Trophoblast cell (in vitro differentiated cells and primary cell): ENCODE results near the gene SMARCE1.

Experiments used
- DNase-seq, 2 donors: peaks; one replicate each; pipeline ENCODE4 v3.0.0-alpha.2; 2016
- H2AFZ ChIP-seq: 2 replicates; pipeline ENCODE4 v1.6.1; 2013; ENCODE audit warnings: low read length, moderate library complexity, mild to moderate bottlenecking; ENCODE audit not compliant: insufficient read depth, poor library complexity
- H2AK5ac ChIP-seq: 2 replicates; pipeline ENCODE4 v1.6.1; 2013; ENCODE audit warnings: mild to moderate bottlenecking, low read length
- H2BK120ac ChIP-seq: 2 replicates; pipeline ENCODE4 v1.6.1; 2013; ENCODE audit warnings: low read length, mild to moderate bottlenecking, moderate library complexity; ENCODE audit not compliant: insufficient read depth, poor library complexity
- H2BK12ac ChIP-seq: 2 replicates; pipeline ENCODE4 v1.6.1; 2013; ENCODE audit warnings: mild to moderate bottlenecking, low read length, moderate library complexity
- H2BK5ac ChIP-seq: 2 replicates; pipeline ENCODE4 v1.6.1; 2013; ENCODE audit warnings: low read length, low read depth, moderate library complexity, mild to moderate bottlenecking; ENCODE audit not compliant: poor library complexity
- H3K14ac ChIP-seq: 2 replicates; pipeline ENCODE4 v1.6.1; 2013; ENCODE audit warnings: mild to moderate bottlenecking, low read length
- H3K18ac ChIP-seq: 2 replicates; pipeline ENCODE4 v1.6.1; 2013; ENCODE audit warnings: mild to moderate bottlenecking, low read length
- H3K23ac ChIP-seq: 2 replicates; pipeline ENCODE4 v1.6.1; 2013; ENCODE audit warnings: low read length
- H3K27ac ChIP-seq: 2 replicates; pipeline ENCODE4 v1.5.1; 2013; ENCODE audit warnings: low read depth, mild to moderate bottlenecking, inconsistent platforms, low read length, moderate library complexity
- H3K27me3 ChIP-seq: 2 replicates; pipeline ENCODE4 v1.6.1; 2013; ENCODE audit warnings: inconsistent platforms, mild to moderate bottlenecking, low read length, moderate library complexity; ENCODE audit not compliant: insufficient read depth
- H3K36me3 ChIP-seq, 2 experiments: 1 replicate in 1 of 2; 2 replicates in 1 of 2; pipeline ENCODE4 v1.6.1; 2013; ENCODE audit warnings: low read length in 2 of 2, mild to moderate bottlenecking in 2 of 2, moderate library complexity in 1 of 2; ENCODE audit not compliant: insufficient read depth in 2 of 2, control insufficient read depth in 1 of 2
- H3K4ac ChIP-seq: 2 replicates; pipeline ENCODE4 v1.6.1; 2013; ENCODE audit warnings: low read depth, mild to moderate bottlenecking, low read length, moderate library complexity
- H3K4me1 ChIP-seq, 2 experiments: 1 replicate in 1 of 2; 2 replicates in 1 of 2; pipeline ENCODE4 v1.6.1; 2013; ENCODE audit warnings: low read length in 2 of 2, mild to moderate bottlenecking in 2 of 2, moderate library complexity in 1 of 2; ENCODE audit not compliant: insufficient read depth in 2 of 2, control insufficient read depth in 1 of 2
- H3K4me2 ChIP-seq: 2 replicates; pipeline ENCODE4 v1.6.1; 2013; ENCODE audit warnings: inconsistent platforms, mild to moderate bottlenecking, low read length, moderate library complexity
- H3K4me3 ChIP-seq: 2 replicates; pipeline ENCODE4 v1.5.1; 2013; ENCODE audit warnings: mild to moderate bottlenecking, low read depth, low read length, inconsistent platforms
- H3K79me1 ChIP-seq: one replicate; pipeline ENCODE4 v1.6.1; 2013; ENCODE audit warnings: low read length
- H3K79me2 ChIP-seq: 2 replicates; pipeline ENCODE4 v1.6.1; 2013; ENCODE audit warnings: low read length, mild to moderate bottlenecking; ENCODE audit not compliant: control insufficient read depth, insufficient read depth, poor library complexity
- H3K9ac ChIP-seq: 2 replicates; pipeline ENCODE4 v1.6.1; 2013; ENCODE audit warnings: mild to moderate bottlenecking, low read length
- H3K9me3 ChIP-seq: 2 replicates; pipeline ENCODE4 v1.6.1; 2013; ENCODE audit warnings: low read depth, mild to moderate bottlenecking, control low read depth, inconsistent platforms, low read length; ENCODE audit not compliant: insufficient read depth
- H4K12ac ChIP-seq: 2 replicates; pipeline ENCODE4 v1.6.1; 2013; ENCODE audit warnings: low read depth, mild to moderate bottlenecking, low read length, moderate library complexity
- H4K8ac ChIP-seq: 2 replicates; pipeline ENCODE4 v1.6.1; 2013; ENCODE audit warnings: low read depth, mild to moderate bottlenecking, low read length, moderate library complexity
- H4K91ac ChIP-seq: one replicate; pipeline ENCODE4 v1.6.1; 2013; ENCODE audit warnings: low read depth, mild to moderate bottlenecking, low read length, moderate library complexity
- WGBS: extraction: QIAGEN DNeasy Blood & Tissue Kit; methylation state at CpG from one replicate; pipeline ENCODE4 v1.1.7; 2013; ENCODE audit warnings: missing lambda C conversion rate; ENCODE audit not compliant: insufficient read length, insufficient coverage; ENCODE audit errors: extremely low coverage; 5-methylcytosine and 5-hydroxymethylcytosine counted together

Gene SMARCE1

DNA sequence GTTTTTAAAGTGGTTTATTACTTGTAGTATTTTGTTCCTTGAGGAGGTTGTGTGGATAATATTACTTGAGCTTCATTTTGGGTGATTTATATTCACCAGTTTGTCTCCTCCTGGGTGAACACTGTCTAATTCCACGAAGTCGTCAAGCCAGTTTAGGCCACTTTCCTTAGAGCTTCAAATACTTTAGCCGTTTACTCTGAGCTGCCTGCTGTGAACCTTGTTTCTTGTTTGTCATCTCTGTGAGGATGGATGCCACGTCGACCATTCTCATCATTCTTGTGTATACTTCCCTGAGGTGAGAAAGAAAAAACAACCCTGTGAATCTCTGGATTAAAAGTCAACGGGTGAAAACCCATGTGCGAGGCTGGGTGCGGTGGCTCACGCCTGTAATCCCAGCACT is 47.0 kb upstream of the SMARCE1 start:
- peak; percentile 93 to 98 for DNase-seq
- H2AFZ ChIP-seq, result no peak overlapping the region
- WGBS, result no CpG with 5 or more reads among the region's 9 CpGs
- H3K4me3 ChIP-seq, result no peak overlapping the region
- peaks cover 0 to 6% of the 10 kb centered on the region in 2 experiments for H3K4me1 ChIP-seq
- no peaks in the 10 kb centered on the region for H3K79me2 ChIP-seq
- H2BK120ac ChIP-seq, result peak overlapping the region; percentile 33
- peaks cover 5% of the 10 kb centered on the region for H3K79me1 ChIP-seq
- H3K14ac ChIP-seq, result no peak overlapping the region
- H2BK12ac ChIP-seq, result no peak overlapping the region
- no peak overlapping the region for H3K23ac ChIP-seq
- no peaks in the 10 kb centered on the region for H3K9me3 ChIP-seq
- no peak overlapping the region for H3K18ac ChIP-seq
- H3K9ac ChIP-seq, result no peak overlapping the region
- no peak overlapping the region for H4K91ac ChIP-seq
- H2BK5ac ChIP-seq, result no peak overlapping the region
- no peaks in the 10 kb centered on the region for H3K27me3 ChIP-seq
- no peak overlapping the region for H3K4ac ChIP-seq
- H2AK5ac ChIP-seq, result no peak overlapping the region
- peak overlapping the region; percentile 26 for H3K27ac ChIP-seq
- peak overlapping the region; percentile 27 for H3K4me2 ChIP-seq
- no peaks in the 10 kb centered on the region for H3K36me3 ChIP-seq
- H4K8ac ChIP-seq, result no peak overlapping the region
- no peak overlapping the region for H4K12ac ChIP-seq

DNA sequence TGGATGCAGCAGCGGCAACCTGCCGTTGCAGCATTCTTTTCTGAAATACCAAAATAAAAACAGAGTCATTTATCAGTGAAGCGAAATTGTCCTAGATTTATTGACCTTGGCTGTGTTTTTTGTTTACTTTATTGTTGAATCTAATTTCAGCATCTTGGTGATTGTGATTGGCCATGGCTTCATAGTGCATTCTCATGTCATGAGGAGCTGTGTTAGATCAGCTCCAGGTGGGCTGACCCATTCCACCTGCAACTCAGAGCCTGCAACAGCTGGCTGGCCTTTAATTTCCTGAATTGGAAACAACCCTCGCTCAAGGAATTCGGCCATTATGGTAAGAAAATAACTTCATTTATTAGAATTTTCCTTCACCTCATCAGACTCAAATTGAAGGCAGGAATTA is 39.5 kb upstream of the SMARCE1 start:
- H3K36me3 ChIP-seq, result no peaks in the 10 kb centered on the region
- no peak overlapping the region for H3K18ac ChIP-seq
- no peak overlapping the region for H3K9ac ChIP-seq
- no peaks in the 10 kb centered on the region for H3K4me1 ChIP-seq
- H3K4me2 ChIP-seq, result no peak overlapping the region
- H2BK5ac ChIP-seq, result no peak overlapping the region
- H3K14ac ChIP-seq, result no peak overlapping the region
- no peaks in the 10 kb centered on the region for H3K27me3 ChIP-seq
- H3K79me2 ChIP-seq, result no peaks in the 10 kb centered on the region
- no peak overlapping the region for H4K12ac ChIP-seq
- no peak overlapping the region for H3K27ac ChIP-seq
- H3K4ac ChIP-seq, result no peak overlapping the region
- DNase-seq, result no peak
- no peaks in the 10 kb centered on the region for H3K9me3 ChIP-seq
- WGBS, result no CpG with 5 or more reads among the region's 5 CpGs
- H2AFZ ChIP-seq, result no peak overlapping the region
- H2BK12ac ChIP-seq, result no peak overlapping the region
- no peak overlapping the region for H3K23ac ChIP-seq
- H4K8ac ChIP-seq, result no peak overlapping the region
- H2BK120ac ChIP-seq, result no peak overlapping the region
- H4K91ac ChIP-seq, result no peak overlapping the region
- H3K4me3 ChIP-seq, result no peak overlapping the region
- no peaks in the 10 kb centered on the region for H3K79me1 ChIP-seq
- no peak overlapping the region for H2AK5ac ChIP-seq

- no peaks in the 10 kb centered on the region for H3K79me1 ChIP-seq
- H3K4me3 ChIP-seq, result no peak overlapping the region
- no peak overlapping the region for H4K91ac ChIP-seq
- no peak overlapping the region for H2BK120ac ChIP-seq
- DNase-seq, result no peak
- no peak overlapping the region for H3K4me2 ChIP-seq
- H3K36me3 ChIP-seq, result no peaks in the 10 kb centered on the region
- no peaks in the 10 kb centered on the region for H3K79me2 ChIP-seq
- H3K27ac ChIP-seq, result no peak overlapping the region
- no peak overlapping the region for H4K12ac ChIP-seq
- WGBS, result no CpG with 5 or more reads among the region's 4 CpGs
- no peaks in the 10 kb centered on the region for H3K9me3 ChIP-seq
- no peak overlapping the region for H3K18ac ChIP-seq
- no peaks in the 10 kb centered on the region for H3K27me3 ChIP-seq
- H2BK5ac ChIP-seq, result no peak overlapping the region
- no peaks in the 10 kb centered on the region for H3K4me1 ChIP-seq
- no peak overlapping the region for H2AK5ac ChIP-seq
- no peak overlapping the region for H3K23ac ChIP-seq
- H2AFZ ChIP-seq, result no peak overlapping the region
- no peak overlapping the region for H3K14ac ChIP-seq
- H3K4ac ChIP-seq, result no peak overlapping the region
- no peak overlapping the region for H4K8ac ChIP-seq
- no peak overlapping the region for H3K9ac ChIP-seq
- H2BK12ac ChIP-seq, result no peak overlapping the region
Measured at GRCh38 chr17:40686192-40686591, 38.6 kb upstream of the SMARCE1 start.

DNA sequence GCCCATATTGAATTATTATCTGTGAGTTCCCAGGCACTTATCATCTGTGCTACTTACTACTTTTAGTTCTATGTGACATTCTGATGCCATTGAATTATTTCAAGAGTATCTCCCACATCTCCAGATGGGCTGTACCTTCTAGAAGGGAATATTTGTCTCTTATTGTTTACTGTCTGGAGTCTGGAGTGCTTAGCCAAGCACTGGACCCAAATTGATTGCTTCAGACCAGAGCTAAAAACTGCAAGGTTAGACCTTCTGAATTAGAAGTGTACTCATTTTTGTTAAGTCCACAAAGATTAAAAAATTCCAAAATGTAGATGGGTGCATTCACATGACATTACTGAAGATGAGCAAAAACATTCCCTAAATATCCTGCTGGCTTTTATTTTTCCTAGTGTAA is 33.4 kb upstream of the SMARCE1 start:
- H2BK5ac ChIP-seq, result no peak overlapping the region
- H3K27me3 ChIP-seq, result no peaks in the 10 kb centered on the region

More for the DNA sequence above, 33.4 kb upstream of the SMARCE1 start:
- no peaks in the 10 kb centered on the region for H3K4me1 ChIP-seq
- H3K27ac ChIP-seq, result no peak overlapping the region
- no peak for DNase-seq
- no peak overlapping the region for H2BK120ac ChIP-seq
- no peak overlapping the region for H2AFZ ChIP-seq
- H3K4me3 ChIP-seq, result no peak overlapping the region
- no peak overlapping the region for H3K4me2 ChIP-seq
- no peaks in the 10 kb centered on the region for H3K79me2 ChIP-seq
- no peak overlapping the region for H3K14ac ChIP-seq
- H4K12ac ChIP-seq, result no peak overlapping the region
- H4K91ac ChIP-seq, result no peak overlapping the region
- no peaks in the 10 kb centered on the region for H3K9me3 ChIP-seq
- no peak overlapping the region for H3K4ac ChIP-seq
- no peak overlapping the region for H3K18ac ChIP-seq
- H3K79me1 ChIP-seq, result no peaks in the 10 kb centered on the region
- H4K8ac ChIP-seq, result no peak overlapping the region
- H3K23ac ChIP-seq, result no peak overlapping the region
- H2AK5ac ChIP-seq, result no peak overlapping the region
- H3K9ac ChIP-seq, result no peak overlapping the region
- no peaks in the 10 kb centered on the region for H3K36me3 ChIP-seq
- H2BK12ac ChIP-seq, result no peak overlapping the region
